Raji (cell line): ENCODE results near the gene LRP1-AS.

ENCODE experiments used
- POLR2A ChIP-seq: IDR thresholded peaks from 2 replicates; pipeline ENCODE4 v1.6.1; 2011; ENCODE audit warnings: low read depth, low read length, control low read depth; ENCODE audit not compliant: insufficient read depth

Gene LRP1-AS

GRCh38 chr12:57154804-57155434 lies 7.5 kb upstream of the LRP1-AS start:
- no peak for TF ChIP-seq POLR2A

- TF ChIP-seq POLR2A: no peak
Observed at GRCh38 chr12:57154076-57154475, 6.7 kb upstream of the LRP1-AS start.

GRCh38 chr12:57153415-57153997 lies 6.1 kb upstream of the LRP1-AS start:
- TF ChIP-seq POLR2A: no peak

- TF ChIP-seq POLR2A: no peak
Observed at GRCh38 chr12:57152639-57153038, 5.2 kb upstream of the LRP1-AS start.

GRCh38 chr12:57151741-57152630 lies 4.6 kb upstream of the LRP1-AS start:
- TF ChIP-seq POLR2A: no peak

- no peak for TF ChIP-seq POLR2A
Observed at GRCh38 chr12:57150400-57151000, 3.1 kb upstream of the LRP1-AS start.

GRCh38 chr12:57149245-57149900 lies 2.0 kb upstream of the LRP1-AS start:
- no peak for TF ChIP-seq POLR2A

- TF ChIP-seq POLR2A: no peak
Observed at GRCh38 chr12:57148469-57149244, 1.2 kb upstream of the LRP1-AS start.

GRCh38 chr12:57146092-57146491 lies 1.3 kb downstream of the LRP1-AS start:
- no peak for TF ChIP-seq POLR2A

- no peak for TF ChIP-seq POLR2A
Observed at GRCh38 chr12:57145460-57146059, 1.9 kb downstream of the LRP1-AS start.

- TF ChIP-seq POLR2A: no peak
Observed at GRCh38 chr12:57143454-57143853, 4.0 kb downstream of the LRP1-AS start.

GRCh38 chr12:57142727-57143126 lies 4.7 kb downstream of the LRP1-AS start:
- TF ChIP-seq POLR2A: no peak

- no peak for TF ChIP-seq POLR2A
Observed at GRCh38 chr12:57142121-57142520, 5.3 kb downstream of the LRP1-AS start.

GRCh38 chr12:57141249-57141648 lies 6.2 kb downstream of the LRP1-AS start:
- TF ChIP-seq POLR2A: no peak
